Nephron progenitor cell (in vitro differentiated cells): ENCODE results near the gene PCDHGB1.
A peak's percentile ranks its signal among the peaks of the same experiment; 100 is the strongest.
"Not testable (repeated sequence)": the region's sequence is repeated elsewhere in the genome, so short reads cannot be mapped to it uniquely, and the experiment has no call there.

Source experiments
- DNase-seq: peaks from one replicate; pipeline ENCODE4 v3.0.0; 2021
- H3K27ac Mint-ChIP-seq: 2 replicates; pipeline ENCODE4 v1.8.0; 2021; ENCODE audit warnings: mild to moderate bottlenecking, moderate library complexity, mixed read lengths
- H3K27me3 Mint-ChIP-seq: 2 replicates; pipeline ENCODE4 v1.8.0; 2021; ENCODE audit warnings: mild to moderate bottlenecking, low read depth, mixed read lengths; ENCODE audit not compliant: poor library complexity
- H3K36me3 Mint-ChIP-seq: 2 replicates; pipeline ENCODE4 v1.8.0; 2021; ENCODE audit warnings: low read depth, mixed read lengths
- H3K4me1 Mint-ChIP-seq: 2 replicates; pipeline ENCODE4 v1.8.0; 2021; ENCODE audit warnings: mixed read lengths
- H3K4me3 Mint-ChIP-seq: 2 replicates; pipeline ENCODE4 v1.8.0; 2021; ENCODE audit warnings: mild to moderate bottlenecking, moderate library complexity, mixed read lengths
- H3K9me3 Mint-ChIP-seq: 2 replicates; pipeline ENCODE4 v1.8.0; 2021; ENCODE audit warnings: mild to moderate bottlenecking, moderate library complexity, mixed read lengths
- CTCF ChIP-seq: fragments of 200-600 bp; sonication (generic); IDR thresholded peaks from 2 replicates; pipeline ENCODE4 v1.5.0; 2021; ENCODE audit warnings: antibody characterized with exemption

PCDHGB1 gene

DNA sequence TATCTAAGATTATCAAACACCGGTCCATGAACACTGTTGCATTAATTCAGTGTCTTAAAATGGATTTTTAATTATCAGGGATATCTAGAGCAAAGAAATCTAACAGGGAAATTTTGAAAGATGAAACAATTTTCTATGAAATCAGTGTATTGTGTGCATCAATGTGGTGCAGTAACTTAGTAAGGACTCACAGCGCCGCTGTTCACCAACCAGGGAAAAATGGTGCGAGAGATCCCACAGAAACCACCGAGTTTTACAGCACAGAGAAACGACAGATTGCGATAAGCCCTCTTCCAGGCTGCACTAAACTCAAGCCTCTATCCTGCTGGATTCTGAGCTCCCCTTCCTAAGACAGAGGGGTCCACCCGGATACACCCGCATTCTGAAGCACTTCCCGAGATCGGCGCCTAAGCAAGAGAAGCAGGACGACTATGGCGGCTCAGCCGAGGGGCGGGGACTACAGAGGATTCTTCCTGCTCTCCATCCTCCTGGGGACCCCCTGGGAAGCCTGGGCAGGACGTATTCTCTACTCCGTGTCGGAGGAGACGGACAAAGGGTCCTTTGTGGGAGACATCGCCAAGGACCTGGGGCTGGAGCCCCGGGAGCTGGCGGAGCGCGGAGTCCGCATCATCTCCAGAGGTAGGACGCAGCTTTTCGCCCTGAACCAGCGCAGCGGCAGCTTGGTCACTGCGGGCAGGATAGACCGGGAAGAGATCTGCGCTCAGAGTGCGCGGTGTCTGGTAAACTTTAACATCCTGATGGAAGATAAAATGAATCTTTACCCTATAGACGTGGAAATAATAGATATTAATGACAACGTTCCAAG lies 32.8 kb downstream of the PCDHGB1 start, which contains the start of gene PCDHGA7:
Gene PCDHGA7, plus strand, starts transcription at position 274 of the 826 bp plus-strand sequence. Its CDS starts 158 bp downstream, at position 432.
- H3K36me3 Mint-ChIP-seq: peaks cover 25% of the 10 kb centered on the region
- peaks cover 85% of the 10 kb centered on the region for H3K9me3 Mint-ChIP-seq
- DNase-seq: no peak
- H3K4me3 Mint-ChIP-seq: no peak within 1 kb of the TSS
- no peak within 1 kb of the TSS for H3K27ac Mint-ChIP-seq
- TF ChIP-seq CTCF: no peak
- H3K27me3 Mint-ChIP-seq: no peaks in the 10 kb centered on the region
- no peaks in the 10 kb centered on the region for H3K4me1 Mint-ChIP-seq

GRCh38 chr5:141383345-141383744 lies 33.4 kb downstream of the PCDHGB1 start:
- Mint-ChIP-seq H3K4me1 (no peaks in the 10 kb centered on the region), H3K27ac (no peak overlapping the region), H3K9me3 (peaks cover 84% of the 10 kb centered on the region), H3K36me3 (peaks cover 27% of the 10 kb centered on the region), H3K4me3 (no peak overlapping the region), H3K27me3 (no peaks in the 10 kb centered on the region)
- TF ChIP-seq CTCF: no peak
- DNase-seq: no peak

DNA sequence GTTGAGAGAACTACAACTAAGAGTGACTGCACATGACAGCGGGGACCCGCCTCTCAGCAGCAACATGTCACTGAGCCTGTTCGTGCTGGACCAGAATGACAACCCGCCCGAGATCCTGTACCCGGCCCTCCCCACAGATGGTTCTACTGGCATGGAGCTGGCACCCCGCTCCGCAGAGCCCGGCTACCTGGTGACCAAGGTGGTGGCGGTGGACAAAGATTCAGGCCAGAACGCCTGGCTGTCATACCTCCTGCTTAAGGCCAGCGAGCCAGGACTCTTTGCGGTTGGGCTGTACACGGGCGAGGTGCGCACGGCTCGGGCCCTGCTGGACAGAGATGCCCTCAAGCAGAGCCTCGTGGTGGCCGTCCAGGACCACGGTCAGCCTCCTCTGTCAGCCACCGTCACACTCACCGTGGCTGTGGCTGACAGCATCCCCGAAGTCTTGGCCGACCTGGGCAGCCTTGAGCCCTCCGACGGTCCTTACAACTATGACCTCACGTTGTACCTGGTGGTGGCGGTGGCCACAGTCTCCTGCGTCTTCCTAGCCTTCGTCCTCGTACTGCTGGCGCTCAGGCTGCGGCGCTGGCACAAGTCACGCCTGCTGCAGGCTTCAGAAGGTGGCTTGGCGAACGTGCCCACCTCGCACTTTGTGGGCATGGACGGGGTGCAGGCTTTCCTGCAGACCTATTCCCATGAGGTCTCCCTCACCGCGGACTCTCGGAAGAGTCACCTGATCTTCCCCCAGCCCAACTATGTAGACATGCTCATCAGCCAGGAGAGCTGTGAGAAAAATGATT lies 34.8 kb downstream of the PCDHGB1 start:
- Mint-ChIP-seq H3K9me3 (peaks cover 86% of the 10 kb centered on the region), H3K27me3 (peaks cover under 1% of the 10 kb centered on the region), H3K27ac (no peak overlapping the region), H3K4me3 (no peak overlapping the region), H3K4me1 (no peaks in the 10 kb centered on the region), H3K36me3 (peaks cover 38% of the 10 kb centered on the region)
- no peak for DNase-seq
- TF ChIP-seq CTCF: no peak

DNA sequence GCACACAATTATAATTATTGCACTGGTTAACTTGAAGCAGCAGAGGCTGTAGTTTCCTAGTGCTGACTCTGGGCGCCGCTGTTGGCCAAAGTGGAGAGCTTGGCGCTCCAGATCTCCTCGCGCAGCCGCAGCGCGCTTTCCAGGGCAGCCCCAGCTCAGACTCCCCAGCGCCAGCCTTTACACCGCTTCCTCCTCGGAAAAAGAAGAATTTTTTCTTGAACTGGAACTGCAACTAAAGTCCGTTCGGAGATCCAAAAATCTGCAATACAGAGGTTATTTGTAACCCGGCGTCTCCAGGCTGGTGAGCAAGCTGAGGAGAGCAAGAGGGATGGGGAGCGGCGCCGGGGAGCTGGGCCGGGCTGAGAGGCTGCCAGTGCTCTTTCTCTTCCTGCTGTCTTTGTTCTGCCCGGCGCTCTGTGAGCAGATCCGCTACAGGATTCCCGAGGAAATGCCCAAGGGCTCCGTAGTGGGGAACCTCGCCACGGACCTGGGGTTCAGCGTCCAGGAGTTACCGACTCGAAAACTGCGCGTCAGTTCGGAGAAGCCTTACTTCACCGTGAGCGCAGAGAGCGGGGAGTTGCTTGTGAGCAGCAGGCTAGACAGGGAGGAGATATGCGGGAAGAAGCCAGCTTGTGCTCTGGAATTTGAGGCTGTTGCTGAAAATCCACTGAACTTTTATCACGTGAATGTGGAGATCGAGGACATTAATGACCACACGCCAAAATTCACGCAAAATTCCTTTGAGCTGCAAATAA lies 37.8 kb downstream of the PCDHGB1 start, which contains the start of gene PCDHGB4:
Gene PCDHGB4, plus strand, starts transcription at position 142 of the 755 bp plus-strand sequence. Its CDS starts 187 bp downstream, at position 329.
- peaks cover 96% of the 10 kb centered on the region for H3K9me3 Mint-ChIP-seq
- not testable (repeated sequence) for H3K4me1 Mint-ChIP-seq, H3K27me3 Mint-ChIP-seq, H3K27ac Mint-ChIP-seq
- peak; percentile 30 for DNase-seq
- peaks cover 60% of the 10 kb centered on the region for H3K36me3 Mint-ChIP-seq
- TF ChIP-seq CTCF: peak; percentile 50
- H3K4me3 Mint-ChIP-seq: peak within 1 kb of the TSS; percentile 78

DNA sequence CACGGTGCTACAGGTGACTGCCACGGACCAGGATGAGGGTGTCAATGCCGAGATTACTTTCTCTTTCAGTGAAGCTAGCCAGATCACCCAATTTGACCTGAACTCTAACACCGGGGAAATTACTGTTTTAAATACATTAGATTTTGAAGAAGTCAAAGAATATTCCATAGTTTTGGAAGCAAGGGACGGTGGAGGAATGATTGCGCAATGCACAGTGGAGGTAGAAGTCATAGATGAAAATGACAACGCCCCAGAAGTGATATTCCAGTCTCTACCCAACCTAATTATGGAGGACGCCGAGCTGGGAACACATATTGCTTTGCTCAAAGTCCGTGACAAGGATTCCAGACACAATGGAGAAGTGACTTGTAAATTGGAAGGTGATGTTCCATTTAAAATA lies 38.8 kb downstream of the PCDHGB1 start:
- Mint-ChIP-seq H3K27me3 (peaks cover 3% of the 10 kb centered on the region), H3K36me3 (peaks cover 64% of the 10 kb centered on the region), H3K27ac (no peak overlapping the region), H3K4me3 (no peak overlapping the region), H3K4me1 (no peaks in the 10 kb centered on the region), H3K9me3 (peaks cover 96% of the 10 kb centered on the region)
- no peak for TF ChIP-seq CTCF
- DNase-seq: no peak
